HEK293T (cell line): Measurements from ENCODE around the gene SPIB.

Experiments
- ARNT ChIP-seq: fragments of 450-650 bp; IDR thresholded peaks from 2 replicates; pipeline ENCODE4 v1.6.1; 2017; ENCODE audit warnings: mild to moderate bottlenecking
- FOXM1 ChIP-seq: fragments of 450-650 bp; IDR thresholded peaks from 2 replicates; pipeline ENCODE4 v1.6.1; 2017; ENCODE audit warnings: mild to moderate bottlenecking, borderline replicate concordance
- LEF1 ChIP-seq: fragments of 450-650 bp; IDR thresholded peaks from 2 replicates; pipeline ENCODE4 v1.6.1; 2017; ENCODE audit warnings: mild to moderate bottlenecking, borderline replicate concordance
- ZNF384 ChIP-seq: fragments of 450-650 bp; IDR thresholded peaks from 2 replicates; pipeline ENCODE4 v1.6.1; 2016
- TF ChIP-seq, protein P1 (sequence below): fragments of 450-650 bp; IDR thresholded peaks from 2 replicates; pipeline ENCODE4 v1.6.1; 2016

DNA sequence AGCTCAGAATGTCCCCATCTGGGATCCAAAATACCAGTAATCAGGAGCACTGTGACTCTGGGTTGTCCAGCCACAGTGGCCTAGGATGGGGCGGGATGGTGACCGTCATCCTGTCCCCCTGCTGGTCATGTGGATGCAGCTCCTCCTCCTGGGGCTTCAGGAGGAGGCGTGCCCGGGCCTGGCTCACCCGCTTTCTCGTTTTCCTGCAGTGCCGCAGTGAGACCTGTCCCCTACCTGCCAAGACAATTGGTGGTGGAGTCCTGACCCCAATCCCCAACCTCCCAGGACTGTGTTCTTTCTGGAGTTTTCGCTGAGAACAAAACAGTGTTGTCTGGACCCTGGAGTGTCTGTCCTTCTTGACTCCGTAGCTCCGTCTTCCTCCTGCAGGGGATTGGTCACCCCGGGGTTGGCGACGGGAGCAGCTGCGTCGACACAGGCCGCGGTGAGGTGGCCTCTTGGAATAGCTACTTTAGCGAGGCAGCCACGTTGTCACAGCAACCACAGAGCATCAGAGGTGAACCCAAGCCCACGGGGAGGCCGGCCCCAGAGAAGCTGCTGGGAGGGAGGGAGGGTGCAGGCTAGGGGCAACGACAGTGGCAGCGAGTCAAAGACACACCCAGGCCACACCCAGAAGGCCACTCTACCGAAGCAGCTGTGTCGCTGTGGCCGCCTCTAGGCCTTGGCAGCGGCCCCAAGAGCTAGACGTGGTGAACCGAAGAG lies 47.4 kb downstream of the SPIB start:
- TF ChIP-seq FOXM1 (no peak), LEF1 (no peak), ARNT (no peak), ZNF384 (no peak)
- TF ChIP-seq, protein P1, sequence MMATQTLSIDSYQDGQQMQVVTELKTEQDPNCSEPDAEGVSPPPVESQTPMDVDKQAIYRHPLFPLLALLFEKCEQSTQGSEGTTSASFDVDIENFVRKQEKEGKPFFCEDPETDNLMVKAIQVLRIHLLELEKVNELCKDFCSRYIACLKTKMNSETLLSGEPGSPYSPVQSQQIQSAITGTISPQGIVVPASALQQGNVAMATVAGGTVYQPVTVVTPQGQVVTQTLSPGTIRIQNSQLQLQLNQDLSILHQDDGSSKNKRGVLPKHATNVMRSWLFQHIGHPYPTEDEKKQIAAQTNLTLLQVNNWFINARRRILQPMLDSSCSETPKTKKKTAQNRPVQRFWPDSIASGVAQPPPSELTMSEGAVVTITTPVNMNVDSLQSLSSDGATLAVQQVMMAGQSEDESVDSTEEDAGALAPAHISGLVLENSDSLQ = no peak
